AG10803 (cell line): ENCODE measurements around the gene ENKUR.

Experiments
- DNase-seq: peaks from one replicate; pipeline ENCODE4 v3.0.0; 2010; ENCODE audit warnings: low read depth
- H3K4me3 ChIP-seq: 2 replicates; pipeline ENCODE4 v1.5.1; 2011; ENCODE audit warnings: mild to moderate bottlenecking, low read length, control low read depth
- CTCF ChIP-seq: conservative IDR thresholded peaks from 2 replicates; pipeline ENCODE4 v1.5.1; 2011; ENCODE audit warnings: mild to moderate bottlenecking, low read length, control low read depth, inconsistent platforms

Gene ENKUR

GRCh38 chr10:25028711-25029110 lies 12.8 kb upstream of the ENKUR start:
- no peak for DNase-seq
- no peak for TF ChIP-seq CTCF
- no peak overlapping the region for H3K4me3 ChIP-seq

GRCh38 chr10:25026463-25026862 lies 10.5 kb upstream of the ENKUR start:
- DNase-seq, result peak; percentile 52
- H3K4me3 ChIP-seq, result no peak overlapping the region
- no peak for TF ChIP-seq CTCF

DNA sequence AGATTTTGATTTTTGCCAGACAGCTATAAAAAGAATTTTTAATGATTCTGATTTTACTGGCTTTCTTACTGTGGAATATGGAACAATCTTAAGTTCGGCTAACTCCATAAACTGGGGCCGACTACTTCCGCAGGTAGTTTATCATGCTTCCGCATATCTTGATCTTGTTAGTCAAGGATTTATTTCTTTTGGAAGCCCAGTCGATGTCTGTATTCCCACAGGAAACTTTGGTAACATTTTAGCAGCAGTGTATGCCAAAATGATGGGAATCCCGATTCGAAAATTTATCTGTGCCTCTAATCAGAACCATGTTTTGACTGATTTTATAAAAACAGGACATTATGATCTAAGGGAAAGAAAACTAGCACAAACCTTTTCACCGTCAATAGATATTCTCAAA lies 8.6 kb upstream of the ENKUR start:
- peak; percentile 49 for DNase-seq
- no peak for TF ChIP-seq CTCF
- H3K4me3 ChIP-seq, result no peak overlapping the region

DNA sequence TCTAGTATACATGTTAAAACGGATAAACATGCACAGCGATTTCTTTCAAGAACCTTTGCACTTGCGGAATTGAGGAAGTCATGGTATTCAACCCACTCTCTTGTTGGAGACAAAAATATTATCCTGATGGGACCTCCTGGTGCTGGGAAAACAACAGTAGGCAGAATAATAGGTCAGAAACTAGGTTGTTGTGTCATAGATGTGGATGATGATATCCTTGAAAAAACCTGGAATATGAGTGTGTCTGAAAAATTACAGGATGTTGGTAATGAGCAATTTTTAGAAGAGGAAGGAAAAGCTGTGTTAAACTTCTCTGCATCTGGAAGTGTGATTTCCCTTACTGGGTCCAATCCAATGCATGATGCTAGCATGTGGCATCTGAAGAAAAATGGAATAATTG lies 7.3 kb upstream of the ENKUR start:
- no peak for TF ChIP-seq CTCF
- no peak for DNase-seq
- no peak overlapping the region for H3K4me3 ChIP-seq

DNA sequence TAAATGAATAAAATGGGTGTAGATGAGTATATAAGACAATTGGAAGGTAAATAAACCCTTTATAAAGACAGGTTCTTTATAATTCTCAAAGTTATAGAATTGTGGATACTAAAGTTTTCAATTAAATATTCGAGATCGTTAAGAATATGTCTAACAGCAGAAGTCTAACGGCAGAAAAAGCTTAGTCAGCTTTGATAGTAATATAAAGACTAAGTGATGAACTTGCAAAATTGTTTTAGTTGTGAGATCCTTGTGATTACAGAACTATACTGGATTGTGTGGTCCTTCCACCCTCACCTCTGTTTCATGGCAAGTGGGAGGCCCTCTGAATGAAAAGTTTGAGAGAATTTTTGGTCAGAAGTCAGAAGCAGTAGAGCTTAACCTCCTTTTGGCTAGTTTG lies 2.7 kb upstream of the ENKUR start:
- no peak for TF ChIP-seq CTCF
- no peak overlapping the region for H3K4me3 ChIP-seq
- no peak for DNase-seq

DNA sequence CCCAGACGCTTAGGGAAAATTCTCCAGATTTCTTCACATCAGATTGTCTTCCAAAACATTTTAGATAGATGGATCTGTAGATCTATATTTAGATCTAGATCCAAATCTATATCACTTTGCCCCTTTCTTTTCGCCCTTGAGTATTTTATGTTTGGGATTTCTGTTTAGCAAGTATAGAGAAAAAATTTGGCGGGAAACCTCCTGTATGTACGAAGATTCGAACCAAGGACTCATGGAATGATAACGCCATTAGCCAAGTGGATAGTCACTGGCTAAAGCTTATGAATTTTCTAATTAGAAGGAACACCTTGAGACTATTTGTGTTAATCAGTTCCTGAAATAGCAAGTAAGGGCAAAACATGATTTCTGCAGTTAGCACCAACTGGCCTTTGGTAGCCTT lies 1.7 kb upstream of the ENKUR start:
- no peak for DNase-seq
- H3K4me3 ChIP-seq, result no peak overlapping the region
- TF ChIP-seq CTCF, result no peak

- peak overlapping the region; percentile 94 for H3K4me3 ChIP-seq
- no peak for TF ChIP-seq CTCF
- DNase-seq, result no peak
Observed at GRCh38 chr10:25017154-25017590, 1.2 kb upstream of the ENKUR start.
